ENCODE measurements around the gene TEX44.

Gene TEX44

DNA sequence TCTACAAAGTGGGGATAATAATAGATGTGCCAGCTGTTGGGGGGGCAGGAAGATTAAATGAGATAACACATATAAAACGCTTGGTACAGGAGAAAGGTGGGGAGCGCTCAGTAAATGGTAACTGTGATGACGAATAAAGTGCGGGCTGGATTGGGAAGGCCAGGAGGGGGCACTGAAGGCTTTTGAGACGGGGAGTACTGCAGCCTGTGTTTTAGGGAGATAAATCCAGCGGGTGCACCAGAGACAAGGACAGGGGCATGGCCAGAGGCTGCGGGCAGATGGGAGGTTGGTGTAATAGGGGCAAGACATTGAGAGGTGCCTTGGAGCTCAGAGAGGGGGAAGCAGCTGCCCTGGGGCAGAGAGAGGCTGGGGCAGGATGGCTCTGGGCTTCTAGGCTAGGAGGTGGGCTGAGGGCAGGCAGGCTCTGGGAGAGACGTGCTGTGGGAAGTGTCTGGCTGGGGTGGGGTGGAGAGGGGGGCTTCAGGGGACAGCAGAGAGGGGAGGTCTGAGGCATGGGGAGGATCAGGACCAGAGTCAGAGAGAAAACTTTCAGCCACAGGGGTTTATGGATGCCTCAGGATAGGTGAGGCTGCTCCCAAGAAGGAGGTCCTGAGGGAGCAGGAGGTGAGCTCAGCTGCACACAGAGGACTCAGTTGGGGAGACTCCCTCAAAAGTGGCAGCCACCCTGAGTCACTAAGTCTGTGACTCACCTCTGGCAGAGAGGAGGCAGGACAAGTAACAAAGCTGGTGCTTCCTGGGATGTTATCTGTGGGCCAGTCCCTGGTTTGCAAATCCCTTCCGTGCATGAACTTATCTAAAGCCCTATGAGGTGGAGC, 18.8 kb downstream of the TEX44 start:
- DNase-seq: peak; percentile 16

GRCh38 chr2:231612109-231612455, 19.4 kb downstream of the TEX44 start:
- no peak for DNase-seq

- DNase-seq: peak; percentile 79
Measured at GRCh38 chr2:231612456-231613330, 20.0 kb downstream of the TEX44 start.

GRCh38 chr2:231613331-231613662, 20.6 kb downstream of the TEX44 start:
- no peak for DNase-seq

GRCh38 chr2:231613663-231614558, 21.2 kb downstream of the TEX44 start:
- peak; percentile 58 for DNase-seq

- DNase-seq: peak; percentile 29
Measured at GRCh38 chr2:231614559-231615057, 21.9 kb downstream of the TEX44 start.

GRCh38 chr2:231615058-231615671, 22.5 kb downstream of the TEX44 start:
- no peak for DNase-seq

DNA sequence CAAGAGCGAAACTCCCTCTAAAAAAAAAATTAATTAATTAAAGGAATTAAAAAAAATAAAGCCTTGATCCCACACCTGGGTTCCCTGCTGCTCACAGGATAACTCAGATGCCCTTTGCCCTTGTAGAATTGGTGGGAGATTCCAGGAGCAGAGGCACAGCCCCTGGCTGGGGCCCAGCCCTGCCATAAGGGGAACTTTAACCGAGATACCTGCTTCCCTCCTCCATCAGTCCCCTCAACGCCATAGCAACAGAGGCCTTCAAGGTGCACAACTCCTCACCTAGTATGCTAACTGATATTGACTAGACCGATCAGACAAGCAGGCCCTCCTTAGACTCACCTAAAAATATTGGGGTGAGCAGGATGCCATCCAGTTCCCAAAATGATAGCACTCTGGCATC, 23.6 kb downstream of the TEX44 start:
- no peak for DNase-seq

- DNase-seq: no peak
Measured at GRCh38 chr2:231617059-231617926, 24.6 kb downstream of the TEX44 start.

DNA sequence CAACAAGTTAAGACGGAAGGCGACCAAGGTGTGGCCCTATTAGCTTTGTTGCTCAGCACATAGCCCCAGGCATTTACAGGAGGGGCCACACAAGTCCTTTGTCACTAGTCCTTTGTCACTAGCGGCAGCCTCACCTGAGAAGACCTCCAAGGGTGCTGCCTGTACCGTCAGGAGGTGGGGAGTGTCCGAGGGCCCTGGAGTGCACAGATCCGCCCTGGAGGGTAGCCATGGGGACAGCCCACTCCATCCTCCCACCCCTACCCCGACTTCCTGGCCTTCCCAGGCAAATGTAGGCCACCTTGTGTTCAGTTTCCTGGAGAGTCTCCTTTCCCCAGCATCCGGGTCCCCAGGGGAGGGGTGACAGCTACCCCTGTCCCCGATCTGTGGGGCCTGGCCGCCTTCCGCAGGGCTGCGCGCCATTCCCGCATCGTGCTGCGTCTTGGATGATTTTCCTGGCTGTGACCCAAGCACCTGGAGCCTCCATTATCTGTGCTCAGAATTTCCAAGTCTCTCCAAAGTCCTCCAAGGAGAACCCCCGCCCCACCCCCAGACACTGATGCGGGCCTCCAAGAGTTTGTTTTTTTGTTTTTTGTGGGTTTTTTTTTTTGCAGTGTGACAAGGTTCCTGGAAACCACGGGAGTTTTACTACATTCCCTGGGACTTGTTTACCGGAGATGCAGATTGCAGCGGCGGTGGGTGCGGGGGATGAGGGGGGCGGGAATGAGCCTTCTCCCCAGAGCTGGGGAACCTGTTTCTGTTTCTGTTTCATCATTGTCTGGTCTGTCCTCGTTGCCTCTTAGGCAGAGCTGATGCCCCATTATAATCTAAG, 28.6 kb downstream of the TEX44 start:
- no peak for DNase-seq

DNA sequence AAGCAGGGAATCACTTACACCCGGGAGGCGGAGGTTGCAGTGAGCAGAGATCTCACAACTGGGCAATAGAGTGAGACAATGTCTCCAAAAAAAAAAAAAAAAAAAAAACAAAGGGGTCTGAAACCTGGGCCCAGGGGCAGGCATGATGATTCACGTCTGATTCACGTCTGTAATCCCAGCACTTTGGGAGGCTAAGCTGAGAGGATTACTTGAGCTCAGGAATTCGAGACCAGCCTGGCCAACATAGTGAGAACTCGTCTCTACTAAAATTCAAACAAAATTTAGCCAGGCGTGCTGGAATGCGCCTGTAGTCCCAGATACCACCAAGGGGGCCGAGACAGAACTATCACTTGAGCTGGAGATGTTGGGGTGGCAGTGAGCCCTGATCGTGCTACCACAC, 30.3 kb downstream of the TEX44 start:
- no peak for DNase-seq

- DNase-seq: no peak
Measured at GRCh38 chr2:231626449-231626848, 33.8 kb downstream of the TEX44 start.

DNA sequence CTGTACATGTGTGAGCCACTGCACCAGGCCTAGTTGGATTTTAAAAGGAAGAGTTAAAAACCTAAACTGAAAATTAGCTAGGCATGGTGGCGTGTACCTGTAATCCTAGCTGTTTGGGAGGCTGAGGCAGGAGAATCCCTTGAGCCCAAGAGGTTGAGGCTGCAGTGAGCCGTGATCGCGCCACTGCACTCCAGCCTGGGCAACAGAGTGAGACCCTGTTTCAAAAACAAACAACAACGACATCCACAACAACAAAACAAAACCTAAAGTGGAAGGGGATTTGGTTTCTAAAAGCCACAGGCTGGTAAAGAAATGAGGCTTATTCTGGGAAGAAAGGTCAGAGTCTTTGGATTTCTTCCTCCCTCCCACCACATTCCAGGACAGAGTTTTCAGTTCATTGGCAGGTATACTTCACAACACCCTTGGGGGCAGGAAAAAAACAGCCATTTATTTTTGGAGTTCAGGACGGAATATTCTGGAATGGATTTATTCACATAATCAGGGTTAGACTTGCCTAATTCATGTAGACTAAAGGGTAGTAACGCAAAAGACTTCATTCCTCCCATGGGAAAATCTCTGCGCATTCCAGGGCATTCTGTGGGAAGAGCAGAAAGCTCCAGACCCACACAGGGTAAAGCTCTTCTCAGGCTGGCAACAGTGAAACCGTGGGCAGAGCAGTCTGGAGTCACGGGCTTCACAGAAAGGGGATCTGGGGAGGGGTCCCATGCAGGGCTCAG, 34.9 kb downstream of the TEX44 start:
- DNase-seq: no peak

- no peak for DNase-seq
Measured at GRCh38 chr2:231632559-231633142, 40.0 kb downstream of the TEX44 start.

DNA sequence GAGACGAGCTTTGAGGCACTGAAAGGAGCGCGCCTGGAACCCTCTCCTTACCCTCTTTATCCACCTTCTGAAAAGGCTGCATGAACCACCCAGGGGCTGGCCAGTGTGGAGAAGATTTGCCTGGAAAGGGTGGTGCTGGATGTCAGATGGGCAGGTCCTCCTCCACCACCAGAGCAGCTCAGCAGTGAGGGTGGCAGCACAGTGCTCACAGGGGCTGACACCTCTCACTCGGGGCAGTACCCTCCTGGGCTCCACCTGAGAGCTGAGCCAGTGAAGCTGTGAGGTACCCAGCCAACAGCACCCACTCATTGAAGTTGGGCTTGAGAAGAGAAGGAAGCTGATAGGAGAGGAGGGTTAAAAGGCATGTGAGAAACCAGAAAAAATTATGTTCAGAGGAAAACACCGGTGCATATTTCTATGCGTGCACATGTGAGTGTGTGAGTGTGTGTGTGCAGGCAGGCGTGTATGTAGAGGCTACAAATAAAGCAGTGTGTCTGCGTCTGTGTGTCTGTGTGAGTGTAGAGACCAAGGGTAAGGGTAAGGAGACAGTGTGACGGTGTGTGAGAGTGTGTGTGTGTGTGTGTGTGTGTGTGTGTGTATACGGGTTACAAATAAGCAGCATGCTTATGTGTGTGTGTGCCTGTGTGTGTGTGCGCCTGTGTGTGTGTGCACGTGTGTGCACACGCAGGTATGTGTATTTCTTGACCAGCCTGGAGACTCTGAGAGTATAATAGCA, 40.7 kb downstream of the TEX44 start:
- DNase-seq: no peak

DNA sequence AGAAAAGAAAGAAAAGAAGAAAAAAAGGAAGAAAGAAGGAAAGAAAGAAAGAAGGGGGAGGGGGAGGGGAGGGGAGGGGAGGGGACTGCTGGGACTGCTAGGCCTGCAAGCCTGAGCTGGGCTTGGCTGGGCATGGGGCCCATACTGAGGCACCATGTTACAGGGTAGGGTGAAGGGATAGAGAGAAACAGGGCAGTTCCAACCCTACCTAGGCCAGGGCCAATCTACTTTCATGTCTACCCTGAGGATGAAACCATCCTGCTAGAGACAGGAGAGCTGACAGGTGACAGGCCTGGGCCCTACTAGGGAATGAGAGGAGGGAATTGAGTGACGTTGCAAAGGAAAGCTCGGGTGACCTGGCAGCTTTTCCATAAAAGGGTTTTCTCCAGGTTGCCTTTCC, 41.7 kb downstream of the TEX44 start:
- DNase-seq: no peak

- DNase-seq: no peak
Measured at GRCh38 chr2:231634951-231635875, 42.5 kb downstream of the TEX44 start.

DNA sequence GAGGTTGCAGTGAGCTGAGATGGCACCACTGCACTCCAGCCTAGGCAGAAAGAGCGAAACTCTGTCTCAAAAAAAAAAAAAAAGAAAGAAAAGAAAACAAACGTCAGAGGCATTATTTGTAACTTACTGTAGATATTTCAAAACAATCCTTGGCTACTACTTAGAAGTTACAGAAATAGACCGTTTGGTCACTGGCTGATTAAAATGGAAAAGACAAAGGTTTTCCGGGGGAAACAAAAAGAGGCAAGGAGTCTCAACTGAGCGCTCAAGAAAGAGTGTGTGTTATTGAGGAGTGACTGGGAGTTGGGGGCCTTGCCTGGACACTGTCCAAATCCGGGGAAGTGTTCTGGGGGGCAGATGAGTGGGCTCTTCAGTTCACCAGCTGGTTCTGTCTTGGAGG, 47.6 kb downstream of the TEX44 start:
- no peak for DNase-seq
